ENCODE data around the gene ZNF142.

- TF ChIP-seq EZH2 (IDR thresholded peaks at IDR 0.05) = no peak
- TF ChIP-seq POLR2A (IDR thresholded peaks at IDR 0.05; ENCODE audit: borderline replicate concordance, extremely low read depth, insufficient read depth, insufficient read length) = no peak
- TF ChIP-seq CTCF (IDR thresholded peaks at IDR 0.05 in 2 of 3, conservative IDR thresholded peaks at IDR 0.05 in 1 of 3; ENCODE audit: borderline replicate concordance in 1 of 3, insufficient read depth in 1 of 3, low read depth in 2 of 3, low read length in 2 of 3) = no peak
Observed at GRCh38 chr2:218659988-218660358, 550 bp upstream of the ZNF142 start.
